Keratinocyte (primary cell): ENCODE measurements around the gene TOM1. TPM values are rescaled to one million over a fixed set of nuclear protein-coding genes. Genes with fewer than 3 reads are reported as not detected.

Source experiments
- DNase-seq: peaks from one replicate; pipeline ENCODE4 v3.0.0-alpha.2; 2011; ENCODE audit warnings: low read depth, missing footprints, low spot score
- FAIRE-seq: peaks from 2 replicates; lab custom pipeline; 2011; peaks lifted over from hg19 to GRCh38; lab: Jason Lieb, UNC
- H2AFZ ChIP-seq: 2 replicates; pipeline ENCODE4 v1.6.0; 2012; ENCODE audit warnings: low read length, control low read depth, inconsistent platforms; ENCODE audit not compliant: control insufficient read depth
- H3K27ac ChIP-seq: 2 replicates; pipeline ENCODE4 v1.5.1; 2011; ENCODE audit warnings: low read length; ENCODE audit not compliant: control insufficient read depth, insufficient read depth
- H3K27me3 ChIP-seq: 3 replicates; pipeline ENCODE4 v1.6.0; 2011; ENCODE audit warnings: low read length; ENCODE audit not compliant: control insufficient read depth, insufficient read depth; ENCODE audit errors: extremely low read depth
- H3K36me3 ChIP-seq, 2 experiments: 2 replicates in 1 of 2; 3 replicates in 1 of 2; pipeline ENCODE4 v1.5.1; 2011; ENCODE audit warnings: low read length in 2 of 2, mild to moderate bottlenecking in 1 of 2; ENCODE audit not compliant: control insufficient read depth in 2 of 2, insufficient read depth in 2 of 2; ENCODE audit errors: extremely low read depth in 1 of 2
- H3K4me1 ChIP-seq: 3 replicates; pipeline ENCODE4 v1.5.1; 2011; ENCODE audit warnings: low read length; ENCODE audit not compliant: control insufficient read depth, insufficient read depth; ENCODE audit errors: extremely low read depth
- H3K4me2 ChIP-seq: 3 replicates; pipeline ENCODE4 v1.6.0; 2011; ENCODE audit warnings: low read depth, low read length; ENCODE audit not compliant: control insufficient read depth, insufficient read depth; ENCODE audit errors: extremely low read depth
- H3K4me3 ChIP-seq, 3 experiments: fragments of 200-600 bp in 1 of 3; sonication (generic) in 1 of 3; 2 replicates in 2 of 3; 3 replicates in 1 of 3; pipeline ENCODE4 v1.5.1; 2011 to 2016; ENCODE audit warnings: low read length in 3 of 3, mild to moderate bottlenecking in 3 of 3, control low read depth in 2 of 3, inconsistent platforms in 1 of 3, low read depth in 1 of 3, mixed read lengths in 1 of 3, mixed run types in 1 of 3, moderate library complexity in 1 of 3; ENCODE audit not compliant: control insufficient read depth in 2 of 3, insufficient read depth in 2 of 3; ENCODE audit errors: extremely low read depth in 1 of 3
- H3K79me2 ChIP-seq: 2 replicates; pipeline ENCODE4 v1.6.0; 2012; ENCODE audit warnings: low read length; ENCODE audit not compliant: control insufficient read depth, insufficient read depth
- H3K9ac ChIP-seq: 3 replicates; pipeline ENCODE4 v1.6.0; 2011; ENCODE audit warnings: low read length; ENCODE audit not compliant: control insufficient read depth, insufficient read depth; ENCODE audit errors: extremely low read depth
- H3K9me1 ChIP-seq: 3 replicates; pipeline ENCODE4 v1.6.0; 2011; ENCODE audit warnings: low read length; ENCODE audit not compliant: control insufficient read depth, insufficient read depth; ENCODE audit errors: extremely low read depth
- H3K9me3 ChIP-seq: 2 replicates; pipeline ENCODE4 v1.5.1; 2012; ENCODE audit warnings: low read depth, low read length; ENCODE audit not compliant: control insufficient read depth
- H4K20me1 ChIP-seq: 3 replicates; pipeline ENCODE4 v1.6.0; 2011; ENCODE audit warnings: low read length; ENCODE audit not compliant: control insufficient read depth, insufficient read depth; ENCODE audit errors: extremely low read depth
- EZH2 ChIP-seq: IDR thresholded peaks from one replicate; pipeline ENCODE4 v1.6.1; 2012; ENCODE audit warnings: inconsistent platforms, mild to moderate bottlenecking, low read length, moderate library complexity
- dilution Hi-C: fragments of 300-500 bp; cut with MboI; formaldehyde crosslinking; loops from one replicate; pipeline ENCODE4 v1.7.0; 2020; ENCODE audit warnings: low sequenced_read_pairs; ENCODE audit not compliant: extremely low pct_ligation_motif_present
- polyA plus RNA-seq, 5 experiments: library from polyadenylated mRNA; depleted of rRNA in 3 of 5; stranded (reverse) in 3 of 5; stranded (forward) in 1 of 5; unstranded in 1 of 5; fragments of >200 nt; gene quantifications; 1 replicate in 1 of 5; 2 replicates in 3 of 5; 3 replicates in 1 of 5; pipeline versions ENCODE4 v1.2.1 to v1.2.3, GENCODE V29; 2011 to 2012; ENCODE audit warnings: missing spikeins in 2 of 5, low read depth in 1 of 5, low replicate concordance in 1 of 5
- TF ChIP-seq, protein P1 (sequence below), 3 experiments: IDR thresholded peaks in 1 of 3; conservative IDR thresholded peaks in 1 of 3; optimal IDR thresholded peaks in 1 of 3; 2 replicates in 2 of 3; 3 replicates in 1 of 3; pipeline versions ENCODE3 to v1.5.1; 2011; ENCODE audit warnings: low read length in 3 of 3, mild to moderate bottlenecking in 3 of 3, moderate library complexity in 2 of 3, control low read depth in 1 of 3, inconsistent platforms in 1 of 3; ENCODE audit not compliant: insufficient read depth in 2 of 3; ENCODE audit errors: extremely low read depth in 1 of 3

TOM1 gene
- polyA plus RNA-seq, 1 donor (not counting 4 experiments of a cell fraction or from before 2014, with no cell fraction given) = 17.4 TPM

- FAIRE-seq = no peak
- H3K36me3 ChIP-seq = peaks cover 20 to 30% of the 10 kb centered on the region in 2 experiments
- no peaks in the 10 kb centered on the region for H3K9me3 ChIP-seq
- no peak overlapping the region for H3K27ac ChIP-seq
- no peaks in the 10 kb centered on the region for H3K9me1 ChIP-seq
- no peak overlapping the region for H3K4me3 ChIP-seq
- dilution Hi-C loops = no loop called here
- H3K27me3 ChIP-seq = no peaks in the 10 kb centered on the region
- H4K20me1 ChIP-seq = no peaks in the 10 kb centered on the region
- TF ChIP-seq, protein P1, sequence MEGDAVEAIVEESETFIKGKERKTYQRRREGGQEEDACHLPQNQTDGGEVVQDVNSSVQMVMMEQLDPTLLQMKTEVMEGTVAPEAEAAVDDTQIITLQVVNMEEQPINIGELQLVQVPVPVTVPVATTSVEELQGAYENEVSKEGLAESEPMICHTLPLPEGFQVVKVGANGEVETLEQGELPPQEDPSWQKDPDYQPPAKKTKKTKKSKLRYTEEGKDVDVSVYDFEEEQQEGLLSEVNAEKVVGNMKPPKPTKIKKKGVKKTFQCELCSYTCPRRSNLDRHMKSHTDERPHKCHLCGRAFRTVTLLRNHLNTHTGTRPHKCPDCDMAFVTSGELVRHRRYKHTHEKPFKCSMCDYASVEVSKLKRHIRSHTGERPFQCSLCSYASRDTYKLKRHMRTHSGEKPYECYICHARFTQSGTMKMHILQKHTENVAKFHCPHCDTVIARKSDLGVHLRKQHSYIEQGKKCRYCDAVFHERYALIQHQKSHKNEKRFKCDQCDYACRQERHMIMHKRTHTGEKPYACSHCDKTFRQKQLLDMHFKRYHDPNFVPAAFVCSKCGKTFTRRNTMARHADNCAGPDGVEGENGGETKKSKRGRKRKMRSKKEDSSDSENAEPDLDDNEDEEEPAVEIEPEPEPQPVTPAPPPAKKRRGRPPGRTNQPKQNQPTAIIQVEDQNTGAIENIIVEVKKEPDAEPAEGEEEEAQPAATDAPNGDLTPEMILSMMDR (optimal IDR thresholded peaks at IDR 0.05 in 1 of 3, IDR thresholded peaks at IDR 0.05 in 1 of 3, conservative IDR thresholded peaks at IDR 0.05 in 1 of 3; ENCODE audit: extremely low read depth in 1 of 3, insufficient read depth in 2 of 3, low read length in 3 of 3) = no peak
- no peak for TF ChIP-seq EZH2
- H3K79me2 ChIP-seq = no peaks in the 10 kb centered on the region
- no peak overlapping the region for H3K9ac ChIP-seq
- H3K4me2 ChIP-seq = no peak overlapping the region
- H2AFZ ChIP-seq = no peak overlapping the region
- DNase-seq = no peak
- no peaks in the 10 kb centered on the region for H3K4me1 ChIP-seq
Measured at GRCh38 chr22:35288116-35288515, 11.6 kb upstream of the TOM1 start.

DNA sequence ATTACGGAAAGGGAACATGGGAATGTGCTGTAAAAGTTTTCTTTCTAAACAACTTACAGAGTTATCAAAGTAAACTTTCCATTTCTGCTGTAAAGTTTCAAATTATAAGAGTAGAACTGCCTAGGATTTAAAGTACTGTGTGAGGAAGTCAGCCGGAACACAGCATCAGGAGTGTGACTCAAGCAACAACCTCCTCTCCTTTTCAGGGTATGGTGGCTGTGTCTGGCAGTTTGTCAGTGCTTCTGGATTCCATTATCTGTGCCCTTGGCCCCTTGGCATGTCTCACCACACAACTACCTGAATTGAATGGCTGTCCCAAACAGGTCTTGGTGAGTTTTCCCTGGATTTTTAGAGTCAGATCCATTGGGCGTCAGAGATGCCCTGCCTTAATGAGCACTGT lies 6.9 kb upstream of the TOM1 start:
- Histone ChIP-seq H3K36me3 (peaks cover 19 to 27% of the 10 kb centered on the region in 2 experiments), H3K4me1 (no peaks in the 10 kb centered on the region), H3K27me3 (no peaks in the 10 kb centered on the region), H3K4me3 (no peak overlapping the region), H3K9ac (no peak overlapping the region), H3K79me2 (no peaks in the 10 kb centered on the region), H2AFZ (no peak overlapping the region), H4K20me1 (no peaks in the 10 kb centered on the region), H3K9me1 (no peaks in the 10 kb centered on the region), H3K27ac (no peak overlapping the region), H3K4me2 (no peak overlapping the region), H3K9me3 (no peaks in the 10 kb centered on the region)
- dilution Hi-C loops = no loop called here
- TF ChIP-seq EZH2 = no peak
- TF ChIP-seq, protein P1 (optimal IDR thresholded peaks at IDR 0.05 in 1 of 3, IDR thresholded peaks at IDR 0.05 in 1 of 3, conservative IDR thresholded peaks at IDR 0.05 in 1 of 3; ENCODE audit: extremely low read depth in 1 of 3, insufficient read depth in 2 of 3, low read length in 3 of 3) = no peak
- FAIRE-seq (no peak), DNase-seq (no peak)
